GM12872 (cell line): ENCODE measurements around the gene MT2A.

Experiments used
- TF ChIP-seq, protein P1 (sequence below): IDR thresholded peaks from 3 replicates; pipeline ENCODE4 v1.5.1; 2011; ENCODE audit warnings: low read depth, mild to moderate bottlenecking, low read length, moderate library complexity; ENCODE audit not compliant: insufficient read depth

MT2A gene

DNA sequence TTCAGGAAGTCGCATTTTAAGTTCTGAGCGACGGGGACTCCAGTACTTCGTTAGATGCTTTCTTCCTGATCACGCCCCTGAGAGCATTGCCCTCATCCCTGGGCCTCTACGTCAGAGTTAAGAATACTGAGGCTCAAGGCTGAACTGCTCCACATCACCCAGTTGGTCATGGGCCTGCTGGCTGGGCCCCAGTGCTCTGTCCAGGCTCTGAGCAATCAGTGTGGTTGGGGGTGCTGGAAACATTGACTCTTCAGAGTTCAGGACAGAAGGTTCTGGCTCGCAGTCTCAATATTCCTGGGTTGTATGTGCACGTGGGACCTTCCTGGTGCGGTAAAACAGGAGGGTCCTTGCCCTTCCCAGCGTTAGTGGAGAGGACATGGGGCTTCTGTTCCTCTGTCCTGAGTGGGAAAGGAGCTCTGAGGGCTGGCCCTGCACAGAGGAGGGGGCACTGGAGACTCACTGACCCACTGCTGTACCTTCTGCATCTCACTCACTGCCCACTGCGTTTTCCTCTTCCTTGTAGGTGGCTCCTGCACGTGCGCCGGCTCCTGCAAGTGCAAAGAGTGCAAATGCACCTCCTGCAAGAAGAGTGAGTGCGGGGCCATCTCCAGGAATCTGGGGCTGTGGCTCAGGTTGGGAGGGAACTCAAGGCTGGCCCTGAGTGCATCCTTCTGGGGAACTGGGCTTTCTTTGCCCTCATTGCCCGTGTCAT lies 17.7 kb downstream of the MT2A start:
- TF ChIP-seq, protein P1, sequence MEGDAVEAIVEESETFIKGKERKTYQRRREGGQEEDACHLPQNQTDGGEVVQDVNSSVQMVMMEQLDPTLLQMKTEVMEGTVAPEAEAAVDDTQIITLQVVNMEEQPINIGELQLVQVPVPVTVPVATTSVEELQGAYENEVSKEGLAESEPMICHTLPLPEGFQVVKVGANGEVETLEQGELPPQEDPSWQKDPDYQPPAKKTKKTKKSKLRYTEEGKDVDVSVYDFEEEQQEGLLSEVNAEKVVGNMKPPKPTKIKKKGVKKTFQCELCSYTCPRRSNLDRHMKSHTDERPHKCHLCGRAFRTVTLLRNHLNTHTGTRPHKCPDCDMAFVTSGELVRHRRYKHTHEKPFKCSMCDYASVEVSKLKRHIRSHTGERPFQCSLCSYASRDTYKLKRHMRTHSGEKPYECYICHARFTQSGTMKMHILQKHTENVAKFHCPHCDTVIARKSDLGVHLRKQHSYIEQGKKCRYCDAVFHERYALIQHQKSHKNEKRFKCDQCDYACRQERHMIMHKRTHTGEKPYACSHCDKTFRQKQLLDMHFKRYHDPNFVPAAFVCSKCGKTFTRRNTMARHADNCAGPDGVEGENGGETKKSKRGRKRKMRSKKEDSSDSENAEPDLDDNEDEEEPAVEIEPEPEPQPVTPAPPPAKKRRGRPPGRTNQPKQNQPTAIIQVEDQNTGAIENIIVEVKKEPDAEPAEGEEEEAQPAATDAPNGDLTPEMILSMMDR, result no peak

DNA sequence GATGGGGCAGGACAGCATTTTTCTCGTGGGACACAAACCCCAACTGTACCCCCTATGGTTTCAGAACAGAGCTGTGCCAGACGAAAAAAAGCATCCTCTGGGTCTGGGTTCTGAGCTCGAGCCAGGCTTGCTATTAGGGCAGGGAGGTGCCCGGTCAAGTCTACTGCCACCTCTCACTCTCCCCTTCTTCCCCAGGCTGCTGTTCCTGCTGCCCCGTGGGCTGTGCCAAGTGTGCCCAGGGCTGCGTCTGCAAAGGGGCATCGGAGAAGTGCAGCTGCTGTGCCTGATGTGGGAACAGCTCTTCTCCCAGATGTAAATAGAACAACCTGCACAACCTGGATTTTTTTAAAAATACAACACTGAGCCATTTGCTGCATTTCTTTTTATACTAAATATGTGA lies 18.3 kb downstream of the MT2A start:
- TF ChIP-seq, protein P1, result no peak

DNA sequence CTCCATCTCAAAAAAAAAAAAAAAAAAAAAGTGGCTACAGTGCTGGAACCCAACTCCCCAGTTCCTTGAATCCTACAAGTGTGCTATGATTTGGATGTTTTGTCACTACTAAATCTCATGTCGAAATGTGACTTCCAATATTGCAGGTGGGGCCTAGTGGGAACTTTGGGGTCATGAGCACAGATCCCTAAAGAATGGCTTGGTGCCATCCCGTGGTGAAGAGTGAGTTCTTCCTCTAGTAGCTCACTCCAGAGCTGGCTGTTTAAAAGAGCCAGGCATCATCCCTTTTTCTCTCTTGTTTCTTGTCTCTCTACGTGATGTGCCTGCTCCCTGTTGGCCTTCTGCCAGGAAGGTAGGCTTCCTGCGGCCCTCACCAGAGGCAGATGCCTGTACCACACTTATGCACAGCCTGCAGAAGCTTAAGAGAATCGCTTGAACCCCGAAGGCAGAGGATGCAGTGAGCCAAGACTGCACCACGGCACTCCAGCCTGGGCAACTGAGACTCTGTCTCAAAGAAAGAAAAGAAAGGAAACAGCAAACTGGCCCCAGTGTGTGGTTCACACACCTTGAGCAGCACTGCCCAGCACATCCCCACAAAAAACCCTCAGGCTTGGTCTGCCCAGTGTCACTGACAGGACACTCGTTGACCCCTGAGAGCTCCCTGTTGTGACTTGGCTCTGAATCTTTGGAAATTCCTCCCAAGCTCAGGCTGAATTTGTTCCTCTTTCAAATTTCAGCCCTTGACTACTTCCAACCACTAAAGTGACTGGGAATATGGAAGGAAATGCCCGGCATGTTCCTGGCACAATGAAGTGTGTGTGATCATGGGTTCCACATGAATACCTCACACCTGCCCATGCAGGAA lies 20.3 kb downstream of the MT2A start:
- TF ChIP-seq, protein P1, result no peak

DNA sequence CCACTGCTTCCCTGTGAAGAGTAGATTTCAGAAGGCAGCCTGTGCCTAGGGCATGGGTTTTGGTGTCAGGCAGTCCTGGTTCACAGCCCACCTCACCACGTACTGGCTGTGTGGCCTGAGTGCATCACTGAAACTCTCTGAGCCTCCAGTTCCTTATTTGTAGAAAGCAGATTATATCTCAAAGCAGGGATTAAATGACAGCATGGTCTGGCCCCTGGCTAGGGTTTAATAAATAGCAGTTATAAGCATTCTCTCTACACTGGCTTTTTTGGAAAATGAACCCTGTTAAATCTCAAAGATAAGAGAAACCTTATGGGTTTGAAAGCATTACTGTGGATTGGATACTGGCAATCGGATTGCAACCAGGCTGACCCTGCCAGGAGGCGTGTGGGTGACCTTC lies 21.1 kb downstream of the MT2A start:
- TF ChIP-seq, protein P1, result no peak

DNA sequence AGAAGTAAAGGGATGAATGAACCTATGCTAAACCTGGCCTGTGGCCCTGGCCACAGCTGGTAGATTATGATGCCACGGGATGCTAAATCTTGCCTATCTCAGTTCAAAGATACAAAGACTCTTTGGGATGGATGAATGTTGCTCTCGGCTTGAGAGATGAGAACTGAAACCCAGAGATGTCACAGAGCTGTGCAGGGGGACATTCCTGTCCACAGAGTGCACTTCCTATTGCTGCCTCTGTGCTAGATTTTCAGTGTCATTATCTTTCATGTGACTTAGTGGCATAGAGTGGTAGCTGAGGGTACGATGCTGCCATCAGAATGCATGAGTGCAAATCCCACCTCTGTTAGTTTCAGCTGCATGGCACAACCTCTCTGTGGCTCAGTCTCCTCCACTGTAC lies 21.8 kb downstream of the MT2A start:
- TF ChIP-seq, protein P1, result peak; percentile 42; the same call in 2 of the 3 replicates

DNA sequence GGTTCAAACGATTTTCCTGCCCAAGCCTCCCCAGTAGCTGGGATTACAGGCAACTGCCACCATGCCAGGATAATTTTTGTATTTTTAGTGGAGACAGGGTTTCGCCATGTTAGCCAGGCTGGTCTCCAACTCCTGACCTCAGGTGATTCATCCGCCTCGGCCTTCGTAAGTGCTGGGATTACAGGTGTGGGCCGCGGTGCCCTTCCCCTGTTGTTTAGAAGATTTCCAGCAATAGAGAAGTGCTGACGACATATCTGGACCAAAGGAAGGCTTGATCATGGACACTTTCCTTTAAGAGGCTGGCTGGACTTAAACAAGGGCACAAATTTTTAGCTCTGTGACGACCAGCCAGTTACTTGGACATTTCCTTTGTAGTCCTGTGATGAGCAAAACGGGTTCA lies 22.8 kb downstream of the MT2A start:
- TF ChIP-seq, protein P1, result no peak

DNA sequence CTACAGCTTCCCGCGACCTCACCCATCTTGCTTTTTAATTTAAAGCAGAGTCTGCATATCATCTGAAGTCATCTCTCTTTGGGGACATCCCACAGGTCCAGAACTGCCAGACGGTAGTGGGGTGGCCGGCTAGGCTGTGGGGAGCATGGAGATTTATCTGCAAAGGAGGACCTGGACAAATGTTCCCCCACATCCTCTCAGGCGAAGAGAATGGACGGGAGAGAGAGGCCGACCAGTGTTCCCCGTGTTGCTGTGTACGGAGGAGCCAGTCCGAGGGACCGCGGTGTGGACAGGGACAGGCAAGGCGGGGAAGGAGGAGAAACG lies 23.4 kb downstream of the MT2A start:
- TF ChIP-seq, protein P1, result no peak
